HFF-Myc (cell line): Measurements from ENCODE around the gene TLE6.
A peak's percentile ranks its signal among the peaks of the same experiment; 100 is the strongest.

Experiments used
- DNase-seq: peaks from one replicate; pipeline ENCODE4 v3.0.0-alpha.2; 2011; ENCODE audit warnings: low read depth; ENCODE audit errors: extremely low read depth
- H3K4me3 ChIP-seq: replicated peaks from 2 replicates; pipeline ENCODE4 v1.5.1; 2011; ENCODE audit warnings: low read depth, mild to moderate bottlenecking, control low read depth, low read length
- CTCF ChIP-seq: IDR thresholded peaks from 2 replicates; pipeline ENCODE4 v1.5.1; 2012; ENCODE audit warnings: mild to moderate bottlenecking, low read depth, low read length, control low read depth; ENCODE audit errors: missing control alignments

TLE6 gene

GRCh38 chr19:3029065-3029923 is 51.9 kb downstream of the TLE6 start, which contains the start of gene TLE2:
Gene TLE2, minus strand, starts transcription at chr19:3029280. Its CDS starts 376 bp downstream, at chr19:3028904.
- TF ChIP-seq CTCF = no peak
- H3K4me3 ChIP-seq = peak within 1 kb of the TSS; percentile 41
- DNase-seq = no peak

- no peak for TF ChIP-seq CTCF
- no peak for DNase-seq
- H3K4me3 ChIP-seq = no peak overlapping the region
These were observed 54.2 kb downstream of the TLE6 start for GRCh38 chr19:3031607-3031867.

GRCh38 chr19:3033595-3034405 is 56.4 kb downstream of the TLE6 start:
- no peak for DNase-seq
- no peak overlapping the region for H3K4me3 ChIP-seq
- TF ChIP-seq CTCF = no peak

GRCh38 chr19:3034406-3034655 is 57.0 kb downstream of the TLE6 start:
- H3K4me3 ChIP-seq = no peak overlapping the region
- TF ChIP-seq CTCF = no peak
- no peak for DNase-seq

GRCh38 chr19:3034656-3035541 is 57.5 kb downstream of the TLE6 start:
- peak overlapping the region; percentile 50 for H3K4me3 ChIP-seq

More at GRCh38 chr19:3034656-3035541, 57.5 kb downstream of the TLE6 start:
- TF ChIP-seq CTCF = no peak
- peak; percentile 17 for DNase-seq
